Stimulated activated CD8-positive, alpha-beta memory T cell treated with anti-CD3 and anti-CD28 coated beads, Interleukin-15, amount 100 ng/mL, for 4 hours (primary cell): ENCODE data around the gene DPP3.
"Not testable (repeated sequence)": the region's sequence is repeated elsewhere in the genome, so short reads cannot be mapped to it uniquely, and the experiment has no call there.

Experiments
- DNase-seq, 2 donors: peaks; one replicate each; pipeline ENCODE4 v3.0.0-alpha.2; 2020; ENCODE audit warnings: low read depth in 2 of 2

Gene DPP3

DNA sequence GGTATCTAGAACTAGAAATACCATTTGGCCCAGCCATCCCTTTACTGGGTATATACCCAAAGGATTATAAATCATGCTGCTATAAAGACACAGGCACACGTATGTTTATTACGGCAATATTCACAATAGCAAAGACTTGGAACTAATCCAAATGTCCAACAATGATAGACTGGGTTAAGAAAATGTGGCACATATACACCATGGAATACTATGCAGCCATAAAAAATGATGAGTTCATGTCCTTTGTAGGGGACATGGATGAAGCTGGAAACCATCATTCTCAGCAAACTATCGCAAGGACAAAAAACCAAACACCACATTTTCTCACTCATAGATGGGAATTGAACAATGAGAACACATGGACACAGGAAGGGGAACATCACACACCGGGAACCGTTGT lies 16.1 kb upstream of the DPP3 start:
- not testable (repeated sequence) for DNase-seq

DNA sequence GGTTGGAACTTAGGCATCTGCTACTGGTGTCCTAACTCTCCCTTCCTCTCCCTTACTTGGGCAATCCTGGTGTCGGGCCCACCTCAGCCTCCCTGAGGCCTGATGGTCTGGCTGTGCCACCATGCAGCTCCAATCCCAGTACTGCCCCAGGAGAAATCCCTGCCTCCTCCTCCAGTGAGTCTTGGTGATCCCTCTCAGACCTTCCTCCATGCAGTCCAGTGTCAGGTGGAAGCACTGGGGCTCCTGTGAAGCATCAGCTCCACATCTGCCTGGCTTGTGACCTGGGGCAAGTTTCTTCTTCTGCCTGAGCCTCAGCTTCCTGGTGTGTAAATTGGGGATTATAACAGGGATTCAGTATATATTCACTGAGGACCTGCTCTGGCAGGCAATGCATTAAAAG lies 15.3 kb upstream of the DPP3 start:
- DNase-seq: no peak

DNA sequence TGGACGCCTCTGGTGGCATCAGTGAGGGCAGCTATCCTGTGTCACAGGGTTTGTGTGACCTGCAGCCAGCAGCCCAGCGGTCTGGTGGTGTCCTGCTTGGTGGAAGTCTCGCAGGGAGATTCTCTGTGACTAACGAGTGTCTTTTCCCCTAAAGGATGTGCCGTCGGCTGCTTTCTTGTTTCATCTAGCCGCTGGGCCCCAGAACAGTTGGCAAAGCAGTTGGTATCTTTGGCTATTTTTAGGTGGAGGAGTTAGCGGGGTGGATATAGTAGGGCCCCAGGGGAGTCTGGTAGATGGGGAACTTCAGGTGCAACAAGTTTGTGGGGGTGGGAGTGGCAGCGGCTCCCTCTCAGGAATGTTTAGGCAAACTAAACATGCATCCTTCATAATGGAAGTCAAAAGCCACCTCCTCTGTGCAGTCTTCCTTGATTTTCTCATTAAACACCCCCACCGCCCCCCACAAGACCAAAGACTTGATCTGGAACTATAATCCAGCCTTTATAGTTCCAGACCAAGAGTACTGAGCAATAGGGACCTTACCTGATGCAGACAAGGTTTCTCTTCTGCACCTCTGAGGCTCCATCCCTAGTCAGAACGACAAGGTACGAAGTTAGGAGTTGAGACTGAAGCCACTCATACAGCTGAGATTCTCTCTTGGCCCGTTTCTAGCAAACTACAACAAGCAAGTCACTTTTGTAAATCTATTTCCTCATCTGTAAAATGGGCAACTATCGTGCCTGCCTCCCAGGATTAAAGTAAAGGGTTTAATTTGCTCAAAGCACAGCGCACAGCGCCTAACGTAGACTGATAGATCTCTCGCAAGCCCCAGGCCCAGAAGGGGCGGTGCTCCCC lies 14.6 kb upstream of the DPP3 start:
- no peak for DNase-seq

DNA sequence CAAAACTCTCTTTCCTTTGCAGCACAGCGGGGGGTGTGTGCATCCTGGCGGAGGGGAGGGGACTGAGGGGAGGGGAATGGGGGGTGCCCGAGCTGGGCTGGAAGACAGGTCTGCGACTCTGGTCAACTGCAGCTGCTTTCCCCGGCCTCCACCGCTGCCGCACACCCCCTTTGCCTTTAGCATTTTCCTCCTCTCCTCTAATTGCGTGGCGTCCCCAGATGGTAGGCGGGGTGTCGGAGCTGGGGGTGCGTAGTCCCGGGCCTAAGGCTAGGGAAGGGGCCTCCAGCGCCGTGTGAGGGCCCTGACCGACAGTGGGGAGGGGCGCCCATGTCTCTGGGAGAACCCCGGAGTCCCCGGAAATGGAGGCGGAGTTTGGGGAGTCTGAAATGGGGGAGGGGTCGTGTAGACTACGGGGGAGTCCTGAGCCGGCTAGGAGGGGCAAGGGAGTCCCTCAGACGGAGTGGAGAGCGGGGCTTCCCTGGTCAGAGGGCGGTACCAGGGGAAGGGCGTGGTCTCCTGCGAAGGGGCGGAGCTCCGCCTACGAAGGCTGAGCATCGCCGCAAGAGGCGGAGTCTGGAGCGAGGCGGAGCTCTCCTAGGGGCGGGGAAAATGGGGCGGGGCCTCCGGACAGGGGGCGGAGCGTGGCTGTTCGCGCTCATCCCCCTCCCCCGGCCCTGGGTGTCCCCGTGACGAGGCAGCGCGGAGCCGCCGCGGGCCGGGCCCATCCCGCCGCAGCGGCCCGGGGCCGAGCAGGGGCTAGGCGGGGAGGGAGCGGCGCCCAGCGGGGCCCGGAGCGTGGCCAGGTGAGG lies 13.8 kb upstream of the DPP3 start, which contains the start of gene PELI3:
Gene PELI3 (plus strand): TSS at position 681 of the 809 bp plus-strand sequence. CDS start 1,224 bp downstream, outside the sequence.
- DNase-seq: peak; percentile 86

DNA sequence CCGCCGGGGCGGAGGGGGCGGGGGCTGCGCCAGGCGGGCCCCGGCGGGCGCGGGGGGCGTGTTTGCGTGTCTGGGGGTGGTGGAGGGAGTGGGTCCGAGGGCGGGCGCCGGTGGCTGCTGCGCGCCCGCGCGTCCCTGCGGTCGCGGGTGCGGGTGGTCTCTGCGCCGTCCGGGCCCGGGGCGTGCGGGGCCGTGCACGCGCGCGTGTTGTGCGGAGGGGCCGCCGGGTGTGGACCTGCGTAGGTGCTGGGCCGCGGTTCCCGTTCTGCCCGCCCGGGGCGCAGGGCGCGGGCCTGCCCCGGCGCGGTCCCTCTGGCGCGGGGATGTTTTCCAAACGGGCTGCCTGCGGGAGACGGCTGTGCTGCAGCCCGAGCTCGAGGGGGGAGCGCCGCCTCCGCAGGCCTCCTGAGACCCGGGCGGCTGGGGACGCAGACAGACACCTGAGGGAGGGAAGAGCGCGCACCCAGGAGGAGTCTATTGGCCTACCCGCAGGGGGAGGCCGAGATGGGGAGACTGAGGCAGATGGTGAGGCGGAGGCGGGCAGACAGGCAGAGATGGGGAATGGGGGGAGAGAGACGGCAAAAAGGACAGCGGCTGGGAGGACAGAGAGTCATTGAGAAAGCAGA lies 13.1 kb upstream of the DPP3 start:
- DNase-seq: peak in 1 of 2 donors; percentile 16

DNA sequence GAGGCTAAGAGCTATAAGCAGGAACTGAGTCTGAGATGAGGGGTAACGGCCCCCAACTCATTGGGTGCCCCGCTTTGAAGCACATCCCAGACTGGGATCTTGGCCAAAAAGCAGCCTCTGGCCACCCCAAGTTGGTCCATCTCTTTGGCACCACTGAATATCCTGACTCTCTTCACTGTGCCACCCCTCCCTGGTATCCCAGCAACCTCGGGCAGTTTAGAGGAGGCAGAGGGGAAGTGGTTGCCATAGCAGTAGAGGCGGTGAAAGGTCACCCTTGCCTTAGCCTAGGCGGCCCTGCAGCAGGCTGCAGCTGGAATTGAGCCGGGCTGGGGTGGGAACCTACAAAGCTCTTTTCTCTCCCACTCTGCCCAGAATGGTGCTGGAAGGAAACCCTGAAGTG lies 12.5 kb upstream of the DPP3 start:
- DNase-seq: no peak

DNA sequence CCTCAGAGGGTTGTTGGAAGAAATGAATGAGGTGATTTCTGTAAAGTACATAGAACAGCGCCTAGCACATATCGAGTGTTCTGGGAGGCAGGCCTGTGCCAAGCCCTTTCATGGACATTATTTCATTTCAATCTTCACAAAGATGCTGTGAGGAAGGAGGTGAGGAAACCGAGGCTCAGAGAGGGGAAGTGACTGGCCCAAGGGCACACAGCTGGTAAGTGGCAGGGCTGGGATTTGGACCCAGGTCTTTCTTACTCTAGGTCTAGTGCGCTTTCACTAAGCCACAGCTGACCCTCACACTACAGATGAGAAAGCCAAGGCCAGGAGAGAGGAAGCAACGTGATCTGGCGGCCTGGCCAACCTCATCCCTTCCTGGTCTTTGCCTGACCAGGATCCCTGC lies 11.5 kb upstream of the DPP3 start:
- no peak for DNase-seq

DNA sequence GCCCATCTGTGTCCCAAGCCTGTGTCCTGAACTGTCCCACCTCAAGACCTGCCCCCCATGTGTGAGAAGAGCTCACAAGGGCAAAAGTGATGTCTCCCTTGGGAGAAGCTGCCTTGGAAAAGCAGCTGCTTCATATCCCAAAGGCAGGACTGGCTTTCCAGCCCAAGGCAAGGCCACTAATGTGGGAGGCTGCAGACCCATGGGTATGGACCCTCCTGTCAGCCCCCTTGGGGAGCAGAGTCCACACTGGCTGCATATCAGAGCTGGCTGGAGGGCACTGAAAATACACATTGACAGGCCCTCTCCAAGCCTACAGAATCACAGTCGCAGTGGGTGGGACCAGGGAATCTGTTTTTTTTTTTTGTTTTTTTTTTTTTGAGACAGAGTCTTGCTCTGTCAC lies 10.8 kb upstream of the DPP3 start:
- no peak for DNase-seq

DNA sequence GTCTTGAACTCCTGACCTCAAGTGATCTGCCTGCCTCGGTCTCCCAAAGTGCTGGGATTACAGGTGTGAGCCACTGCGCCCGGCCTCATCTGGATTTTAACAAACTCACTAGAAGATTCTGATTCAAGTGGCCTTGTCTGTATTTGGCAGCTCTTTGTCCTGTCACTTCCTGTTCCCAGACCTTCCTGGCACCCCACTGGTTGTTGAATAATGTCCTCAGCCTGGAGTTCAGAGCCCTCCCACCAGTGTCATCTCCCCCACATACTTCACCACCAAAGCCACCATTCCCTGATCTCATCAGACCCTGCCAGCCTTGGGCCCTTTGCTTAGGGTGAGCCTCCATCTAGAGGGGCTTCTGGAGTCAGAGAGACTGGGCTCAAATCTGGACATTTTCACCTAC lies 10.2 kb upstream of the DPP3 start:
- no peak for DNase-seq

DNA sequence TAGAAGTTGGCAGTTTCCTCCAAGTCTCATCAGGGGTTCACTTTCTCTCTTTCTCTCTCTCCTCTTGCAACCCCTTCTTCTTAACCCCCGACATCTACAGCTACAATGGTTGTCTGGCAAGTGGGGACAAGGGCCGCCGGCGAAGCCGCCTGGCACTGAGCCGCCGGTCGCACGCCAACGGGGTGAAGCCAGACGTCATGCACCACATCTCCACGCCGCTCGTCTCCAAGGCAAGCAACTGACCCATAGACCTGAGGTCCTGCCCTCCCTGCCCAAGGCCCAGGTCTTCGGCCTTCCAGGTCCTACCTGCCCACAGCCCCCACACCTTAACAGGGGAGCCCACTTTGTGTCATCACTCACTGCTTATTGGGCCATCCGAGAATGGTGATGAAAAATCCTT lies 9.1 kb upstream of the DPP3 start:
- no peak for DNase-seq

DNA sequence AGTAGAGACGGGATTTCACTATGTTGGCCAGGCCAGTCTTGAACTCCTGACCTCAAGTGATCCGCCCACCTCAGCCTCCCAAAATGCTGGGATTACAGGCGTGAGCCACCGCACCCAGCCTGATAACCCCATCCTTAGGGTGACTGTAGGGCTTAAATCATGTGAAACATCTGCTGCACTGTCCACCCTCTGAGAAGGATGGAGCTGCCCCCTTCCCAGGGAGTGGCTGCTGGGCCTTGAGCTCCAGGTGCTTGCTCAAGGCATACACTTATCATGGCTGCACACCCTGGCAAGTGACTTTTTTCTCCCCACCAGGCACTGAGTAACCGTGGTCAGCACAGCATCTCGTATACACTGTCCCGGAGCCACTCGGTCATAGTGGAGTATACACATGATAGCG lies 8.2 kb upstream of the DPP3 start:
- no peak for DNase-seq

DNA sequence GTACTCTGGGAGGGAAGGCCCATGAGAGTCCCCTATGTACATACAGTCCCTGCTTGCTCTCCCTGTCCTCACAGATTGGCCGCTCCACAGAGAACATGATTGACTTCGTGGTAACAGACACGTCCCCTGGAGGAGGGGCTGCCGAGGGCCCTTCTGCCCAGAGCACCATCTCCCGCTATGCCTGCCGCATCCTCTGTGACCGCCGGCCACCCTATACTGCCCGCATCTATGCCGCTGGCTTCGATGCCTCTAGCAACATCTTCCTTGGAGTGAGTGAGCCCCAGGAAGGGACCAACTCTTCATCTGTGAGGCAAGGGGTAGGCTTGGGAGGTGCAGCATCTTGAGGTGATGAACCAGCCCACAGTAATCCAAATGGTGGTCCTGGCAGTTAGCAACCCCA lies 7.1 kb upstream of the DPP3 start:
- DNase-seq: no peak

DNA sequence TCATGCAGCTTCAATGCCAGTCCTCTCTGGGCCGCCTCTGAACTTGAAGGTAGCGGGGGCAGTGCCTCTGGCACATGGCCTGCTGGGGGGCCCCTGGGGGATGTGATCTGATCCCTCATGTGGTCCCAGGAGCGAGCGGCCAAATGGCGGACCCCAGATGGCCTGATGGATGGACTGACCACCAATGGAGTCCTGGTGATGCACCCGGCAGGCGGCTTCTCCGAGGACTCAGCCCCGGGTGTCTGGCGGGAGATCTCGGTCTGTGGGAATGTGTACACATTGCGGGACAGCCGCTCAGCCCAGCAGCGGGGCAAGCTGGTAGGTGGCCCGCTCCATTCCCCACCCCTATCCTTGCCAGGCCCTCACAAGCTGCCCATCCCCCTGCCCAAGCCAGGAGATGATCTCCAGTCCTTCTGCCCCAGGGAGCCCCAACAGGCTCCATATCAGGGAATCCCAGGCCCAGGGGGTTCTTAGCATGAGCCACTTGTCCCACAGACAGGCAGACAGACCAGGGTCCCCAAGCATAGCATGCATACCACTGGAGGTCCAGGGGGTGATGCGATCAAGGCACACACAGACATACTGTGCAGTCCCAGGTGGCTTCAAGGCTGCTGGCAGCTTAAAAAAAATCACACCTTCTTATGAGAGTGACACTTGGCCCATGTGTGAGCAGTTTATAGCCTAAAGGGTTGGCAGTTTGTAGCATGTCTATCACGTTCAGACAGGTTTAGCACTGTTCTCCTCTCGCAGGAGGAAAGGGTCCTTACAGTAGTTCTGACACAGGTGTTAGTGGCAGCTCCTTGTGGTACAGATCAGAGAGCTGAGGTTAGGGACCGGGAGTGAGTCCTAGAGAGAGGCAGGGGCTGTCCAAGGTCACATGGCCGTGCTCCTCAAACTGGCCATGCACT lies 6.4 kb upstream of the DPP3 start:
- no peak for DNase-seq

DNA sequence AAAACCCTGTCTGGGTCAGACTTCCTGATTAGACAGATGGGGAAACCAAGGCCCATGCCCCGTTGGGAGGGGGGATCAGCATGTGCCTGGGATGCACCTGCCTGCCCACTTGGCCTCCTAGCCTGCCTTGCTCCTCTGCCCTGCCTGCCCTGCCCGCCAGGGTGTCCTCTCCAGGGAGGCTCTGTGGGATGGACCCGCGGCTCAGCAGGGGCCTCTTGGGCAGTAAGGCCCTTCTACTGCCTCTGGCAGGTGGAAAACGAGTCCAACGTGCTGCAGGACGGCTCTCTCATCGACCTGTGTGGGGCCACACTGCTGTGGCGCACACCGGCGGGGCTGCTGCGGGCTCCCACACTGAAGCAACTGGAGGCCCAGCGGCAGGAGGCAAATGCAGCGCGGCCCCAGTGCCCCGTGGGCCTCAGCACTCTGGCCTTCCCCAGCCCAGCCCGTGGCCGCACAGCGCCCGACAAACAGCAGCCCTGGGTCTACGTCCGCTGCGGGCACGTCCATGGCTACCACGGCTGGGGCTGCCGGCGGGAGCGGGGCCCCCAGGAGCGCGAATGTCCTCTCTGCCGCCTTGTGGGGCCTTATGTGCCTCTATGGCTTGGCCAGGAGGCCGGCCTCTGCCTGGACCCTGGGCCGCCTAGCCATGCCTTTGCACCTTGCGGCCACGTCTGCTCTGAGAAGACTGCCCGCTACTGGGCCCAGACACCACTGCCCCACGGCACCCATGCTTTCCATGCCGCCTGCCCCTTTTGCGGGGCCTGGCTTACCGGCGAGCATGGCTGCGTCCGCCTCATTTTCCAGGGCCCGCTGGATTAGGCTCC lies 4.7 kb upstream of the DPP3 start:
- DNase-seq: no peak

DNA sequence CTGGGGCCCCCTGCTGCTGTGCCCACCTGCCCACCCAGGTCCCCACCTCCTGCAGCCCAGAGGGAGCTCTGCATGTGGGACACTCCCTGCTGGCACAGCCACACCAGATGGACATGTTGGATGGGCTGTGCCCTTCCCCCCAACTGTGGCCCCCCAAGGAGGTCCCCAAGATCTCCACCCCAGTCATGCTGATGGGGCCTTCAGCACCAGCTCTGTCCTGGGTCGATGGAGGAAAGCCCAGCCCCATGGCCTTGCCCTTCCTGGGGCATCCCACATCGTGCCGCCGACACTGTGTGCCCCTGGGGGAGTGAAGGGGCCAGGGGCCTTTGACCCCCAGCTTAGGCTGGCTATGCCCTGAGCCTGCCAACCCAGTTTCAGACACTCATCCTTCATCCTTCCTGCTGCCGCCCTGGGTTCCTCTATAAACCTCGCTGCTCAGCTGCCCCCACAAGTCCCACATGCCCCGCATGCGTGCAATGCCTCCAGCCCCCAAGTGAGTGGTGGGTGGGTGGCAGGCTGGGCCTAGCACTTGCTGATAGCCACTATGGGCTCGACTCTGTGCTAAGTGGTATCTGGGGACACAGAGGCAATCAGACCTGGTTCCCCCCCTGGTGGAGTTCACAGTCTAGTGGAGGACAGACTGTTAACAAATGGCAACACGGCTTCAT lies 3.9 kb upstream of the DPP3 start:
- no peak for DNase-seq

DNA sequence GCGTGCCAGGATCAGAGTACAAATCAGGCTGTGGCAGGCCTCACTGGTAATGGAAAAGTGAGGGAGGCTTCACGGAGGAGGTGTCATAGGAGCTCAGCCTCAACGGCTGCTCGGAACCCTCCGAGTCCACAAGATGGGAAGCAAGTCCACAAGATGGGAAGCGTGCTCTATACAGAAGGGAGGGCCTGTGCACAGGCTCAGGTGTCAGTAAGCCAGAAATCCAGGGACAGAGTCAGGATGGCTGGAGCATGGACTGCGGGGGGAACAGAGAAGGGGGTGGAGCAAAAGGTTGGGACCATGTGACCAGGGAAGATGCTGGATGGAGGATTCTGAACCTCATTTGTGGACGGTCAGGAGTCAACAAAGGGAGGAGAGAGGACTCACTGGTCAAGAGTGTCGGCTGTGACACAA lies 3.4 kb upstream of the DPP3 start:
- DNase-seq: no peak

DNA sequence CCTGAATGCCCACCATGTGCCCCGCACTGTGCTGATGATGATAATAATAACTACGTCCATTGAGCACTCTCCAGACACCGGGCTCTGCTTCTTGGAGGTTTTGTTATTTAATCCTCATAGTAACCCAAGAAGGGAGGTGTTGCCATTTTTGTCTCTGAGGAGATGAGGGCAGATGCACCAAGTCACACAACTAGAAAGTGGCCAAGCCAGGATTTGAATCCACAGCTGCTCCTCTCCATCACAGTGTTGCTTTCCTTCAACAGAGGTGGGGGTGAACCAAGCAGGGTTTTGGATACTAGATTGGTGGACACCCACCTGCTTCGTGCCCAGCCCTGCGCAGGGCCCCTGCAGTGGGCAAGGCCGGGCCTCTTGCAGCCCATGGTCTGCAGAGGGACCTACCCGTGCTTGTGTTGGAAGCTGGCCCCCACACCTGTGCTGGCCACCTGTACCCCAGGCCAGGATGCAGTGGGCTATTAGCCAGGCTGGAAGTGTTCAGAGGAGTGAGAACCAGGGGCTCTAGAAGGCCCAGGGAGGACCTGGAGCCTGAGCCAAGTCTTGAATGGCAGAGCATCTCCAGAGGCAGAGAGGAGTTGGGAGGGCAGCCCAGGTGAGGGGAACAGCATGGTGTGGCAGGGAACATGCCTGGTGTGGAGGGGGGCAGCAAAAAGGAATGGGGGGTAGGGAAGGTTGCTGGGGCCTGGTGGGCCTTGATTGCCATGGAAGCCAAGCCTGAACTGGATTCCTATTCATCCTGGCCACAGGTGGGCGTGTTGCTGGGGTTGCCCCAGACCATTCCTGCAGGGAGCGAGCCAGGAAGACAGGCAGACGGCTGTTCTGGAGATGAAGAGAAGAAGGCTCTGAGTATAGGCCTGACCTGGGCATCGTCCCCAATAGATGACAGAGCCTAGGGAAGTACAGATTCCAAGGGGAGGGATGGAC lies 2.7 kb upstream of the DPP3 start:
- no peak for DNase-seq

DNA sequence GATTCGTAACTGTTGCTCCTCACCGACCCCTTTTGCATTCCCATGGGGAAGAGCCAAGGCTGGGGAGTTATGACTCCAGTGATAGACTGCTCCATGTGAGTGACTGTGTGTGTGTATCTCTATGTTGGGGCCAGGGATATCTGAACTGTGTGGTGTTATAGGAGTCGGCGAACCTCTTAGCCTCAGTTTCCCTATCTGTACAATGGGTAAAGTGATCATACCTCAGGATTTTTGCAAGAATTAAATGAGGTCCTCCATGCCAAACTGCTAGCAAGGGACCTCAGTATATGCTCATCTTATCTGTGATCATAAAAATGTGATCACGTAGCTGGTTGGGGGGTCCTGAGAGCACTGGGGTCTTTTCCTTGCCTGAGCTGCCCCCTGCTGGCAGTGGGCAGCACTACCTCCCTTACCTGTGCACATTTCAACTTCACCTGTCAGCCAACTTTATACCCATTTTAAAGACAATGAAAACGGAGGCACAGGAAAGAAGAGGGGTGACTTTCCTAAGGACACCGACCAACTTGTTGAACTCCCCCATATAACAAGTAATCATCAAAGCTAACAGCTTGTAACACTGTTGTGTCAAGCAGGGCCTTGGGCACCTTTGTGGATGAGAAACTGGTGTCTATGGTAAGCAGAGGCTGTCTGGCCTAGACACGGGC lies 1.4 kb upstream of the DPP3 start:
- DNase-seq: no peak
